ENCODE results near the gene PDCD2L. TPM values are rescaled to one million over a fixed set of nuclear protein-coding genes. Genes with fewer than 3 reads are reported as not detected.
A peak's percentile ranks its signal among the peaks of the same experiment; 100 is the strongest.

PDCD2L gene
- total RNA-seq, 1 experiment from 2014 or later: 43.3 TPM

- Histone ChIP-seq H4K91ac (ENCODE audit: insufficient read length, low read depth, low read length) (no peak overlapping the region), H3K14ac (ENCODE audit: insufficient read depth, low read length) (peak overlapping the region; percentile 44; the same call in 1 of the 2 replicates), H2BK12ac (ENCODE audit: insufficient read length, low read depth, low read length) (no peak overlapping the region), H2BK5ac (ENCODE audit: insufficient read length, low read length) (no peak overlapping the region), H4K5ac (ENCODE audit: insufficient read length, low read depth, low read length) (no peak overlapping the region), H2AFZ (ENCODE audit: low read length) (no peak overlapping the region), H3K9me3 (ENCODE audit: control insufficient read depth, low read depth, low read length) (no peaks in the 10 kb centered on the region), H3K27me3 (ENCODE audit: insufficient read depth, low read length) (no peaks in the 10 kb centered on the region), H4K20me1 (ENCODE audit: control insufficient read depth, insufficient read depth, insufficient read length) (no peaks in the 10 kb centered on the region), H2BK20ac (ENCODE audit: low read depth, low read length, poor library complexity, severe bottlenecking) (no peak overlapping the region), H3K23me2 (ENCODE audit: insufficient read length, low read depth, low read length, poor library complexity, severe bottlenecking) (no peaks in the 10 kb centered on the region), H3K4ac (ENCODE audit: low read depth, low read length) (no peak overlapping the region), H3K4me1 (ENCODE audit: insufficient read depth, low read length) (no peaks in the 10 kb centered on the region), H3K18ac (ENCODE audit: insufficient read length, low read depth, low read length) (no peak overlapping the region), H3K4me2 (ENCODE audit: insufficient read depth, insufficient read length, low read length) (peak overlapping the region; percentile 45), H3K56ac (ENCODE audit: insufficient read length, low read depth, low read length) (no peak overlapping the region), H3T11ph (ENCODE audit: low read length) (no peak overlapping the region), H2AK5ac (ENCODE audit: insufficient read length, low read length) (no peak overlapping the region), H3K27ac (ENCODE audit: insufficient read length, low read depth, low read length) (no peak overlapping the region), H4K8ac (replicated peaks; ENCODE audit: insufficient read length, low read depth, low read length) (no peak overlapping the region), H2BK120ac (ENCODE audit: low read depth, low read length, poor library complexity, severe bottlenecking) (no peak overlapping the region), H3K79me2 (ENCODE audit: insufficient read depth, low read length) (no peaks in the 10 kb centered on the region), H3K79me1 (ENCODE audit: insufficient read depth, low read depth, low read length, poor library complexity, severe bottlenecking) (no peaks in the 10 kb centered on the region), H3K23ac (ENCODE audit: insufficient read length, low read depth, low read length) (no peak overlapping the region), H2BK15ac (ENCODE audit: low read depth, low read length) (no peak overlapping the region), H3K9ac (ENCODE audit: extremely low read depth, insufficient read length, low read length) (no peak overlapping the region)
- Mint-ChIP-seq H3K27ac (peak overlapping the region; percentile 81 to 98 (median 97); a peak in 5 of 7 replicates), H3K9me3 (no peaks in the 10 kb centered on the region; a peak in 1 of 5 replicates), H3K4me3 (peak overlapping the region; percentile 73 to 84), H3K27me3 (ENCODE audit: low read depth) (peaks cover 1% of the 10 kb centered on the region), H3K4me1 (peaks cover 31 to 36% of the 10 kb centered on the region in 2 experiments), H3K36me3 (ENCODE audit: insufficient read depth in 1 of 3, low read depth in 3 of 3) (peaks cover under 1 to 3% (median 2%) of the 10 kb centered on the region in 3 experiments; a peak in 3 of 7 replicates)
- no peak for TF ChIP-seq CTCF (conservative IDR thresholded peaks at IDR 0.05)
- WGBS (ENCODE audit: extremely low coverage, insufficient read length, low lambda C conversion rate): no CpG with 5 or more reads among the region's 7 CpGs
- no peak for DNase-seq
Measured at GRCh38 chr19:34359954-34360315, 44.3 kb upstream of the PDCD2L start.
